WTC11 (cell line): Measurements from ENCODE around the gene SIAE. TPM values are rescaled to one million over a fixed set of nuclear protein-coding genes. Genes with fewer than 3 reads are reported as not detected.
A peak's percentile ranks its signal among the peaks of the same experiment; 100 is the strongest.

Experiments
- ATAC-seq: fragments of 200-7000 bp; cut with Tn5 transposase; 2 replicates; pipeline ENCODE4 v1.10.0; 2021; ENCODE audit warnings: mild to moderate bottlenecking, moderate library complexity
- CTCF ChIA-PET: fragments of 300-600 bp; sonication (Branson Sonifier 250); formaldehyde crosslinking; loops from one replicate; lab custom pipeline; 2021; ENCODE audit warnings: antibody characterized with exemption; lab: Charles Lee
- POLR2A ChIA-PET: fragments of 350-600 bp; sonication (Branson Sonifier 250); formaldehyde crosslinking; loops from one replicate; lab custom pipeline; 2021; ENCODE audit warnings: antibody characterized with exemption; lab: Charles Lee
- DNase-seq: peaks from one replicate; pipeline ENCODE4 v3.0.0; 2021; ENCODE audit warnings: low spot score
- H3K27ac Mint-ChIP-seq: 2 replicates; pipeline ENCODE4 v1.8.0; 2021; ENCODE audit warnings: mixed read lengths
- H3K27me3 Mint-ChIP-seq: 2 replicates; pipeline ENCODE4 v1.8.0; 2021; ENCODE audit warnings: low read depth, mild to moderate bottlenecking, moderate library complexity, mixed read lengths
- H3K36me3 Mint-ChIP-seq: 2 replicates; pipeline ENCODE4 v1.8.0; 2021; ENCODE audit warnings: mixed read lengths
- H3K4me1 Mint-ChIP-seq: 2 replicates; pipeline ENCODE4 v1.8.0; 2022; ENCODE audit warnings: mixed read lengths
- H3K4me3 Mint-ChIP-seq: 2 replicates; pipeline ENCODE4 v1.8.0; 2021; ENCODE audit warnings: mild to moderate bottlenecking, moderate library complexity, mixed read lengths
- H3K9me3 Mint-ChIP-seq: 2 replicates; pipeline ENCODE4 v1.8.0; 2021; ENCODE audit warnings: mixed read lengths
- AFF4 ChIP-seq: sonication (generic); formaldehyde crosslinking; IDR thresholded peaks from 2 replicates; pipeline ENCODE4 v1.8.1; 2023; ENCODE audit warnings: mild to moderate bottlenecking, missing genetic modification reagents, borderline replicate concordance
- ARID4B ChIP-seq: sonication (generic); formaldehyde crosslinking; IDR thresholded peaks from 2 replicates; pipeline ENCODE4 v1.8.0; 2023; ENCODE audit warnings: missing genetic modification reagents, mild to moderate bottlenecking, borderline replicate concordance
- ATF6 ChIP-seq: sonication (generic); formaldehyde crosslinking; IDR thresholded peaks from 2 replicates; pipeline ENCODE4 v1.8.1; 2023; ENCODE audit warnings: mild to moderate bottlenecking, missing genetic modification reagents
- CTCF ChIP-seq: fragments of 200-600 bp; IDR thresholded peaks from 2 replicates; pipeline ENCODE4 v1.8.0; 2022; ENCODE audit warnings: antibody characterized with exemption
- E2F4 ChIP-seq: sonication (generic); formaldehyde crosslinking; IDR thresholded peaks from 2 replicates; pipeline ENCODE4 v1.8.1; 2022; ENCODE audit warnings: low read depth, mild to moderate bottlenecking, moderate library complexity, missing genetic modification reagents, borderline replicate concordance
- FOXJ3 ChIP-seq: sonication (generic); formaldehyde crosslinking; IDR thresholded peaks from 2 replicates; pipeline ENCODE4 v1.9.0; 2021; ENCODE audit warnings: missing genetic modification reagents, mild to moderate bottlenecking, borderline replicate concordance
- FOXP1 ChIP-seq: sonication (generic); formaldehyde crosslinking; IDR thresholded peaks from 2 replicates; pipeline ENCODE4 v1.8.0; 2022; ENCODE audit warnings: missing genetic modification reagents, mild to moderate bottlenecking, moderate library complexity, borderline replicate concordance
- HMGXB4 ChIP-seq: sonication (generic); formaldehyde crosslinking; IDR thresholded peaks from 2 replicates; pipeline ENCODE4 v1.8.1; 2023; ENCODE audit warnings: mild to moderate bottlenecking, moderate library complexity, missing genetic modification reagents
- OVOL2 ChIP-seq: fragments of 250-450 bp; sonication (Bioruptor Pico); IDR thresholded peaks from 2 replicates; pipeline ENCODE4 v1.9.0; 2021; ENCODE audit warnings: mild to moderate bottlenecking, borderline replicate concordance
- RORB ChIP-seq: fragments of 250-450 bp; sonication (Bioruptor Pico); IDR thresholded peaks from 2 replicates; pipeline ENCODE4 v1.9.0; 2021; ENCODE audit warnings: mild to moderate bottlenecking
- TEAD1 ChIP-seq: sonication (generic); formaldehyde crosslinking; IDR thresholded peaks from 2 replicates; pipeline ENCODE4 v1.8.0; 2022; ENCODE audit warnings: mild to moderate bottlenecking, missing genetic modification reagents
- ZBTB21 ChIP-seq: sonication (generic); formaldehyde crosslinking; IDR thresholded peaks from 2 replicates; pipeline ENCODE4 v1.8.1; 2023; ENCODE audit warnings: mild to moderate bottlenecking, missing genetic modification reagents, borderline replicate concordance
- ZBTB43 ChIP-seq: sonication (generic); formaldehyde crosslinking; IDR thresholded peaks from 2 replicates; pipeline ENCODE4 v1.8.1; 2023; ENCODE audit warnings: mild to moderate bottlenecking, missing genetic modification reagents
- total RNA-seq: library from RNA; stranded (reverse); gene quantifications from 3 replicates; pipeline ENCODE4 v1.2.3, GENCODE V29; 2021

Gene SIAE
- total RNA-seq, 1 experiment from 2014 or later, result 4.9 TPM

GRCh38 chr11:124644426-124645280, 28.9 kb downstream of the SIAE start:
- peaks cover 3% of the 10 kb centered on the region for H3K27me3 Mint-ChIP-seq
- ChIA-PET CTCF (interaction anchor here (0.6 to 2.0 kb wide), 21 partner anchors 10 to 798 kb away, joined by 3 to 9 read pairs (median 4); partner anchors contain the start of genes ESAM, NRGN, SIAE and SPA17), POLR2A (no interaction called here)
- H3K27ac Mint-ChIP-seq, result no peak overlapping the region
- H3K36me3 Mint-ChIP-seq, result peaks cover 9% of the 10 kb centered on the region; the same call in 1 of the 2 replicates
- peaks cover 9% of the 10 kb centered on the region for H3K9me3 Mint-ChIP-seq
- peak; percentile 83 for ATAC-seq
- peak; percentile 49 for DNase-seq
- TF ChIP-seq CTCF (peak; percentile 66), ARID4B (CRISPR knock-in tag) (no peak), HMGXB4 (CRISPR knock-in tag) (0 out of 2 replicates have a peak, but pooled peaks have one; percentile 42)
- peak overlapping the region; percentile 14; the same call in 1 of the 2 replicates for H3K4me3 Mint-ChIP-seq
- peaks cover 6% of the 10 kb centered on the region for H3K4me1 Mint-ChIP-seq

GRCh38 chr11:124643605-124644425, 29.7 kb downstream of the SIAE start:
- Mint-ChIP-seq H3K36me3 (peaks cover 14% of the 10 kb centered on the region; the same call in 1 of the 2 replicates), H3K9me3 (peaks cover 9% of the 10 kb centered on the region), H3K4me3 (no peak overlapping the region), H3K27ac (no peak overlapping the region), H3K27me3 (no peaks in the 10 kb centered on the region; the same call in 1 of the 2 replicates), H3K4me1 (peaks cover 6% of the 10 kb centered on the region)
- ChIA-PET POLR2A (no interaction called here), CTCF (interaction anchor here (0.6 to 2.0 kb wide), 19 partner anchors 11 to 799 kb away, joined by 3 to 9 read pairs (median 4); partner anchors contain the start of genes NRGN, SIAE, SPA17 and TBRG1)
- ATAC-seq, result no peak
- DNase-seq, result no peak
- TF ChIP-seq AFF4 (no peak), E2F4 (CRISPR knock-in tag) (no peak), ATF6 (CRISPR knock-in tag) (no peak), FOXP1 (CRISPR knock-in tag) (no peak), RORB (CRISPR knock-in tag) (no peak), OVOL2 (CRISPR knock-in tag) (no peak), FOXJ3 (CRISPR knock-in tag) (no peak), TEAD1 (CRISPR knock-in tag) (no peak), ZBTB21 (no peak), ZBTB43 (CRISPR knock-in tag) (no peak)
